Measurements from ENCODE around the gene NR4A3. TPM values are rescaled to one million over a fixed set of nuclear protein-coding genes. Genes with fewer than 3 reads are reported as not detected.

Gene NR4A3
- total and polyA plus RNA-seq, 2 experiments from 2014 or later = 2.4 to 2.9 TPM

GRCh38 chr9:99822806-99823591 lies 1.3 kb downstream of the NR4A3 start:
- WGBS (ENCODE audit: low lambda C conversion rate, missing lambda C conversion rate) = 1% methylated on average over 40 of the region's 40 CpGs
- no peaks in the 10 kb centered on the region for H3K36me3 ChIP-seq (replicated peaks; ENCODE audit: insufficient read depth, low read depth)
- peak overlapping the region; percentile 87 for H3K4me3 ChIP-seq
- no peaks in the 10 kb centered on the region for H3K9me3 ChIP-seq (ENCODE audit: low read depth)
- peaks cover 3% of the 10 kb centered on the region for H3K79me2 ChIP-seq
- no peaks in the 10 kb centered on the region for H4K20me1 ChIP-seq (ENCODE audit: insufficient read depth, poor library complexity, severe bottlenecking)
- H3K9me2 ChIP-seq (replicated peaks; ENCODE audit: insufficient read depth) = no peaks in the 10 kb centered on the region
- H3K4me2 ChIP-seq = peak overlapping the region; percentile 94
- DNase-seq (ENCODE audit: low spot score) = peak; percentile 16
- peaks cover 32% of the 10 kb centered on the region for H3K4me1 ChIP-seq (ENCODE audit: insufficient read depth)
- peaks cover 54% of the 10 kb centered on the region for H3K27me3 ChIP-seq
- TF ChIP-seq CTCF (IDR thresholded peaks at IDR 0.05; ENCODE audit: poor library complexity) (no peak), EZH2 (IDR thresholded peaks at IDR 0.05; ENCODE audit: borderline replicate concordance) (no peak), EZH2phosphoT487 (IDR thresholded peaks at IDR 0.05; ENCODE audit: low read depth, severe bottlenecking, unreplicated experiment) (no peak)
- peak overlapping the region; percentile 71 for H2AFZ ChIP-seq
- H3K27ac ChIP-seq = no peak overlapping the region

- H2AFZ ChIP-seq = peak overlapping the region; percentile 71
- no peaks in the 10 kb centered on the region for H3K79me2 ChIP-seq
- no peaks in the 10 kb centered on the region for H3K9me2 ChIP-seq (replicated peaks; ENCODE audit: insufficient read depth)
- no peak overlapping the region for H3K27ac ChIP-seq
- peaks cover 60% of the 10 kb centered on the region for H3K27me3 ChIP-seq
- DNase-seq (ENCODE audit: low spot score) = peak; percentile 48
- no peaks in the 10 kb centered on the region for H3K9me3 ChIP-seq (ENCODE audit: low read depth)
- no peak for TF ChIP-seq EZH2 (IDR thresholded peaks at IDR 0.05; ENCODE audit: borderline replicate concordance)
- peaks cover 25% of the 10 kb centered on the region for H3K4me1 ChIP-seq (ENCODE audit: insufficient read depth)
- 1% methylated on average over 43 of the region's 47 CpGs for WGBS (ENCODE audit: low lambda C conversion rate, missing lambda C conversion rate)
- H3K4me2 ChIP-seq = peak overlapping the region; percentile 94
- peak overlapping the region; percentile 87 for H3K4me3 ChIP-seq
- no peaks in the 10 kb centered on the region for H3K36me3 ChIP-seq (replicated peaks; ENCODE audit: insufficient read depth, low read depth)
- H4K20me1 ChIP-seq (ENCODE audit: insufficient read depth, poor library complexity, severe bottlenecking) = no peaks in the 10 kb centered on the region
Measured at GRCh38 chr9:99823681-99824377, 2.1 kb downstream of the NR4A3 start.

- no peak overlapping the region for H3K27ac ChIP-seq
- peak; percentile 51 for TF ChIP-seq CTCF (IDR thresholded peaks at IDR 0.05; ENCODE audit: poor library complexity)
- no peak for TF ChIP-seq EZH2 (IDR thresholded peaks at IDR 0.05; ENCODE audit: borderline replicate concordance)
- no peak for TF ChIP-seq EZH2phosphoT487 (IDR thresholded peaks at IDR 0.05; ENCODE audit: low read depth, severe bottlenecking, unreplicated experiment)
- peak overlapping the region; percentile 87 for H3K4me3 ChIP-seq
- peak overlapping the region; percentile 31 for H2AFZ ChIP-seq
- H3K9me2 ChIP-seq (replicated peaks; ENCODE audit: insufficient read depth) = no peaks in the 10 kb centered on the region
- no peaks in the 10 kb centered on the region for H3K79me2 ChIP-seq
- H3K27me3 ChIP-seq = peaks cover 67% of the 10 kb centered on the region
- H3K9me3 ChIP-seq (ENCODE audit: low read depth) = no peaks in the 10 kb centered on the region
- H3K4me1 ChIP-seq (ENCODE audit: insufficient read depth) = peaks cover 24% of the 10 kb centered on the region
- H4K20me1 ChIP-seq (ENCODE audit: insufficient read depth, poor library complexity, severe bottlenecking) = no peaks in the 10 kb centered on the region
- no peaks in the 10 kb centered on the region for H3K36me3 ChIP-seq (replicated peaks; ENCODE audit: insufficient read depth, low read depth)
- WGBS (ENCODE audit: low lambda C conversion rate, missing lambda C conversion rate) = 3% methylated on average over 55 of the region's 56 CpGs
- peak; percentile 58 for DNase-seq (ENCODE audit: low spot score)
- peak overlapping the region; percentile 94 for H3K4me2 ChIP-seq
Measured at GRCh38 chr9:99824378-99825171, 2.9 kb downstream of the NR4A3 start.

Measured in hepatocyte (in vitro differentiated cells).